Testis (tissue), 2 donors: Measurements from ENCODE around the gene RAPSN.

Experiments
- POLR2A ChIP-seq: fragments of 450-650 bp; IDR thresholded peaks from one replicate; pipeline ENCODE4 v1.6.1; 2017; ENCODE audit warnings: antibody characterized with exemption, mild to moderate bottlenecking, moderate library complexity
- TF ChIP-seq, protein P1 (sequence below), 3 experiments: fragments of 450-650 bp in 2 of 3; fragments of 200-600 bp in 1 of 3; sonication (generic) in 1 of 3; IDR thresholded peaks; one replicate each; pipeline ENCODE4 v1.5.1; 2016 to 2019; ENCODE audit warnings: antibody characterized with exemption in 3 of 3, mild to moderate bottlenecking in 2 of 3, moderate library complexity in 1 of 3

DNA sequence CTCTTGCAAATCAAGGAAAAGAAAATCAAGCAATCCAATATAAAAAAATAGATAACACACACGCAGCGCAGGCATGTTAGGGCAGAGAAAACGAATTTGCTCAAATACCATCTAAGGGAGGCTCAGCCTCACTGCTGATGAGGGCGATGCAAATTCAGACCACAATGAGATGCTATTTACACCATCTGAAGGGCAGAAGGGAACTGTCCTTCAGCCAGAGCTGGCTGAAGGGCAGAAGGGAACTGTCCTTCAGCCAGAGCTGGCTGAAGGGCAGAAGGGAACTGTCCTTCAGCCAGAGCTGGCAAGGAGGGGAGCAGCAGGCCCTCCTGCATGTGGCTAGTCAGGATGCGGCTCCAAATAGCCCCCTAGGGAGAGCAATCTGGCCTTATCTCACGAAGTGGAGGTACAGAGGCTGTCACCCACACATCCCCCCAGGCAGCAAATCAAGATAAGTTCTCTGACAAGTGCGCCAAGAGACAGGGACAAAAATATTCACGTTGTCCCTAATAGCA is 48.1 kb downstream of the RAPSN start:
- TF ChIP-seq, protein P1, sequence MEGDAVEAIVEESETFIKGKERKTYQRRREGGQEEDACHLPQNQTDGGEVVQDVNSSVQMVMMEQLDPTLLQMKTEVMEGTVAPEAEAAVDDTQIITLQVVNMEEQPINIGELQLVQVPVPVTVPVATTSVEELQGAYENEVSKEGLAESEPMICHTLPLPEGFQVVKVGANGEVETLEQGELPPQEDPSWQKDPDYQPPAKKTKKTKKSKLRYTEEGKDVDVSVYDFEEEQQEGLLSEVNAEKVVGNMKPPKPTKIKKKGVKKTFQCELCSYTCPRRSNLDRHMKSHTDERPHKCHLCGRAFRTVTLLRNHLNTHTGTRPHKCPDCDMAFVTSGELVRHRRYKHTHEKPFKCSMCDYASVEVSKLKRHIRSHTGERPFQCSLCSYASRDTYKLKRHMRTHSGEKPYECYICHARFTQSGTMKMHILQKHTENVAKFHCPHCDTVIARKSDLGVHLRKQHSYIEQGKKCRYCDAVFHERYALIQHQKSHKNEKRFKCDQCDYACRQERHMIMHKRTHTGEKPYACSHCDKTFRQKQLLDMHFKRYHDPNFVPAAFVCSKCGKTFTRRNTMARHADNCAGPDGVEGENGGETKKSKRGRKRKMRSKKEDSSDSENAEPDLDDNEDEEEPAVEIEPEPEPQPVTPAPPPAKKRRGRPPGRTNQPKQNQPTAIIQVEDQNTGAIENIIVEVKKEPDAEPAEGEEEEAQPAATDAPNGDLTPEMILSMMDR (IDR thresholded peaks at IDR 0.05), result no peak
- no peak for TF ChIP-seq POLR2A
